NCI-H69 (cell line): ENCODE results near the gene ASPRV1.
A peak's percentile ranks its signal among the peaks of the same experiment; 100 is the strongest.
"Not testable (repeated sequence)": the region's sequence is repeated elsewhere in the genome, so short reads cannot be mapped to it uniquely, and the experiment has no call there.

Experiments
- DNase-seq: peaks from one replicate; lab custom pipeline; 2025; lab: John Stamatoyannopoulos, UW

The ASPRV1 gene

GRCh38 chr2:69959425-69959824 is 2.0 kb downstream of the ASPRV1 start:
- no peak for DNase-seq

DNA sequence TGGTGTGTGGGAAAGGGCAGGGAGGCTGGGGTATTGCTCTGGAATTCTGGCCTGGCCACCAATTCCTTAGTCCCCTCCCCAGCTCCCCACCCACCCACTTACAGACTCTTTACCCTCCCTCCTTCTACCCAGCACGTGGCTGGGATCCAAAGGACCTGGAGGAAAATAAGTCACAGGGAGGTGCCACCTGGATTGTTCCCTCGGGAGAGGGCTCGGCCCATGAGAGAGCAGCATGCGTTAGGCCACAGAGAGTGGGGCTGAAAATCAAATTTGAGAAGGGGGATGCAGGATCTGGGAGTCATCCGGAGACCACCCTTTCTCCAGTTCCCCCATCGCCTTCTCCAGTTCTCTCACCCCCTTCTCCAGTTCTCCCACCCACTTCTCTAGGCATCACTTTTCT is 3.0 kb downstream of the ASPRV1 start:
- peak; percentile 10 for DNase-seq

DNA sequence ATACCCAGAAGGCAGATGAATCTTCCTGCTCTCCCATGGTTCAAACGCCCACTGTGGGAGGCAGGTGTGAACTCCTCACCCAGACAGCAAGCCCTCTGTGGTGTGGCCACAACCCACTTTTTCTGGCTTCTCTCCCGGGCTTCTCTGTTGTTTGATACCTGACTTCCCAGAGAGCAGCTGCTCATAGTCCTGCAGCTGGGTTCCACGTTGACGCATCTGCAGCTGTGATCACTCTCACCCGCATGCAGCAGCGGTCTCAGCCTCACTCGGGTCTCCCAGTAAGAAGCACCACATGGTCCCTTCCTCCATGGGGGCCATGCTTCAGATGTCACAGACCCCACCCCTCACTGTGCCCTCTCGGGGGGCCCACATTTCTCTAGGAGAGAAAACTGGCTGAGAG is 3.5 kb downstream of the ASPRV1 start:
- peak; percentile 48 for DNase-seq

DNA sequence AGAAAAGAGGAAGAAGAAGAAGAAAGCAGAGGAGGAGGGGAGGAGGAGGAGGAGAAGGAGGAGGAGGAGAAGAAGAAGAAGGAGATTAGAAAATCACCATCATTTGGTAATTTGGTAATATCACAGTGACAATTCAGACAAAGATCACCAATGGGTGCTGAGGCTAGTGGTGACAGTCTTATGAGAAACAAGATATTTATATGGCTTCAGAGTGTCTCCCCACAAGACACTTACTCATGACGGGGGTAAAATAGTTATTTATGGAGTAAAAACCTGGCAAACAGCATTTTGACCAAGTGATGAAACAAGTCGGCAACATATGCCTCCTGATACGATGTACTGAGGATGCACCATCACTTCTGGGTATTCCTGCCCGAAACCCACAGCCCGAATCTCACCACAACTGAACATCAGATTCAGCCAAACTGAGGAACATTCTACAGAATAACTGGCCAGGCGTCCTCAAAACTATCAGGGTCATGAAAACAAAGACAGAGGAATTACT is 4.9 kb downstream of the ASPRV1 start:
- DNase-seq = no peak

DNA sequence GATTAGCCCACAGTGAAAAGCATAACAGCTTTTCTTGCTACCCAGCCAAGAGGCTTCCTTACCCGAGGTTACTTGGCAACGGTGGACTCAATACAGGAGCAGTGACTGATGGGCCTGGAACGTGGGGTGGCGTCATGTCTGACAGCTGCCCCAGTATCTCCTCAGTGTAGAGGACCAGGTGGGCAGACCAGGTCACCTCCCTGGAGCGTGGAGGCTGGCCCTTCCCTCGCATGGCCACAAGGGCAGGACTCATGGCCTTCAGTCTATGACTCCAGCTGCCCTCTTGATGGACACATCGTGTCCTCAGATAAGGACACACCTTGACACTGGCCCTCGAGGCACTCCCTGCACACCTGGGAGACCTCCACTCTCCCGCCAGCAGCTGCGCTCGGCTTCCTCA is 6.4 kb downstream of the ASPRV1 start:
- no peak for DNase-seq

- no peak for DNase-seq
Measured at GRCh38 chr2:69954084-69954483, 7.3 kb downstream of the ASPRV1 start.

DNA sequence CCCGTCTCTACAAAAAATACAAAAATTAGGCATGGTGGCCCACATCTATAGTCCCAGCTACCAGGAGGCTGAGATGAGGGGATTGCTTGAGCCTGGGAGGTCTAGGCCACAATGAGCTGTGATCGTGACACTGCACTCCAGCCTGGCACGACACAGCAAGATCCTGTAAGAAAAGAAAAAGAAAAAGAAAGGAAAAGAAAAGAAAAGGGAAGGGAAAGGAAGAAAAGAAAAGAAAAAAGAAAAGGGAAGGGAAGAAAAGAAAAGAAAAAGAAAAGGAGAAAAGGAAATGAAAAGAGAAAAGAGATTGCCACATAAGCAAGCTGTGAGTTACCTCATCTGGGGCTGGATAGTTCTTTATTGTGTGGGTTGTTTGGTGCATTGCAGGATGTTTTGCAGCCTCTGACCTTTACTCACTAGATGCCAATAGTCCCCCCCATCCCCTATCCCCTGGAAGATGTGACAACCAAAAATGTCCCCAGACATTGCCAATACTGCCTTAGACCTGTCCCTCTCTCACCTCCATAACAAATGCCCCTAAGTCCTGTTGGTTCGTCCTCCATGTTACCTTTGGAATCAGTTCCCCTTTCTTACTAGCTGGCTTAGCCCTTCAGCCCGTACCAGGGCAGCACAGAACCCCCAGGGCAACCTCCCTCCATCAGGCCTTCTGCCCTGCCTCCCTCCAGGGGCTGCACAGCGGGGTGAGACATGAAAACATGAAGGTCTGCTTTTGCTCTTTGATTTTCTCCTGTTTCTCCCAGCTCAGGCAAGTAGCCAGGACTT is 8.9 kb downstream of the ASPRV1 start:
- no peak for DNase-seq

- not testable (repeated sequence) for DNase-seq
Measured at GRCh38 chr2:69950671-69951070, 10.8 kb downstream of the ASPRV1 start.

DNA sequence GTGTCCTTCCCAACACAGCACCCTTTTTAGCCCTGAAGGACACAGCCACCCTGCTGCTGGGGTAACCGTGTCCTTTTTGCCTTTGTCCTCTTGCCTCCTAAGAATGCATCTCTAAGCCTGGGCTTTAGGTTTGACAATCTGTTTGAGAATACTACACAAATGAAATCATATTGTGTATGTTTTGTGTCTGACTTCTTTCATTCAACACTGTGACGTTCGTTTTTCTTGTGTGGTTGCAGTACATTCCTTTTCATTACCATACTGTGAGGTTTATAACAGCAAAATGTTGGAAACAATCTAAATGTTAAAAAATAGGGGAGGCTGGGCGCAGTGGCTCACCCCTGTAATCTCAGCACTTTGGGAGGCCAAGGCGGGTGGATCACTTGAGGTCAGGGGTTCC is 11.2 kb downstream of the ASPRV1 start:
- no peak for DNase-seq

DNA sequence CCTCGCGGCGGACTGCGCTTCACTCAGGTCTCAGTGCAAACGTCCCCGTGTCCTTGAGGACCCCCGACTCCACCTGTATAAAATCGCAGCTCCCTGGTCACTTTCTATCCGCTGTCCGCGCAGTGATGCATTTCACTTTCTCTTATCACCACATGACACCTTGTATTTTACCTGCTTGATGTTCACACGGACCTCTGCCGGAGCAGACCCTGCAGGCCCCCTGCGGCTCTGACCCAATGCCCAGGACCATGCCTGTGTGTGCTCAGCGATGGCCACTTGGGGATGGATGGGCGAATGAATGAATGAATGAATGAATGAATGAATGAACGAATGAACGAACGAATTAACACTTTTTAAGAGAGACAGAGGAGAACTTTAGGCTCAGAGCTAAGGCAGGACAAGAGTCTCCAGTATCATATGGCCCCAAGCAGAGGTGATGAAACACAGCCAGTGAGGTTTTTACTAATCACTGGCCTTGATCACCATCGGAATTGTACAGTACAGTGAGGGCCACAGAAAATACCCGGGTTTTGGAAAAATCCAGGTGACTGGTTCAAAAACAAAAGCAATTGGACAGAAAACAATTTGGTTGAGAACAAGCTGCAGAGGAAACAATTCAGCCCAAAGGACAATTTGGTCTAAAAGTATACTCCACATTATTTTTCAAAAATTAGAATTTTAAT is 12.3 kb downstream of the ASPRV1 start:
- DNase-seq = peak; percentile 9

DNA sequence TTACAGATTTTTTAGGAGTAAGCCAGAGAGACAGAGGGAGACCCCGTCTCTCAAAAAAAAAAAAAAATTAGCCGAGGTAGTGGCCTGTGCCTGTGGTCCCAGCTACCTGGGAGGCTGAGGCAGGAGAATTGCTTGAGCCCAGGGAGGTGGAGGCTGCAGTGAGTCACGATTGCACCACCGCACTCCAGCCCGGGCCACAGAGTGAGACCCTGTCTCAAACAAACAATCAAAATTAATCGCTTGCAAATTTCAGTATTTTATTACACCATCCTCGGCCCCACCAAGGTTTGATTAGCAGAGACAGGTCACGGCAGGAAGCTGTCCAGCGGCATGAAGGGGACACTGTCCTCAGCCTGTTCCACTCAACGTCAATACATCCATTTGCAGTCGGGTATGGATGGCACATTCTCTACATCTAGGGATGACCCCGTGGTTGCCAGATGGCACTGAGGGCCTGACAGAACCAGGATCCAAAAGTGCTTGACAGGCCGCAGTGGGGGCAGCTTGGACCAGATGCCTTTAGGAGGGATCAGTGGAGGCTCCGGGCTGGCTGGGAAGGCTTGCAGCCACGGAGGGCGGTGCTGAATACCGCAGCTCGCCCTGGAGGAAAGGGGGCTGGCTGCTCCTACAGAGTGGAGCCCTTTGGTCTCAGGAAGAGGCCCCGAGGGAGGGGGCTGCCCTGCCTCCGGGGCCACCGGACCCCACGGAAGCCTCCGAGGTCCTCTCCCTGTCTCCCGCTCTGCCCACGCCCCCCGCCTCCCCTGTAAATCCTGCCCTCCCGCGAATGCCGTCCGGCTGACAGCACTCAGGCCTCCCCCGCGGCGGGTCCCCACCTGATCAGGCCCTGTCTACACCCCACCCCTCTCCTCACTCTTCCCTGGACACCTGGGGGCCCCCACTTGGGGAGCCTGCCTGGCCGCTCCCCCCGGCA is 13.1 kb downstream of the ASPRV1 start:
- DNase-seq = peak; percentile 35

DNA sequence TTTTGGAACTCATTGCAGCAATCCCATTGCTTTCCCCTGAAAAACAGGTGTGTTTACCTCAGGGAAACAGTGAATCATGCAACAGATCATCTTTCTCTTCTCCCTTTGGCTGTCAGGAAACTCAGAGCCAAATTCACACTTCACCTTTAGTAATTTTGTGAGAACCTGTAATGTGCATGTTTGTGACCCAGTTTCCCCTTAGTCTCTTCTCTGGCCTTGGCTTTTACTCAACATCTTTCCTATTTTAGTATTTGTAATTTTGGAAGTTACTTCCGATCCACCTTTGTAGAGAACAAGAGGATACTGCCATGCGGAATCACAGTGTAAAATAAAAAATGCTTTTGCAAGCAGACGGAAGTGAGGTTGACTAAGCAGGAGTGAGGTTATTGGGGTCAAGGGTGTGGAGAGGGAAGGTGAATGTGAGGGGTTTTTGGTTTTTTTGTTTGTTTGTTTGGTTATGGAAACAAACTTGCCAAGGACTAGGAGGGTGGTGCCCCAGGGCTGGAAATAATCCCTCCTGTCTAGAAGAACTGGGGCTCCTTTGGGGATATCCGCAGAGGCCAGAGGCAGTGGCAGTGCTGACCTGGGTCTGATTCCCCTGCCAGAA is 14.0 kb downstream of the ASPRV1 start:
- DNase-seq = no peak

DNA sequence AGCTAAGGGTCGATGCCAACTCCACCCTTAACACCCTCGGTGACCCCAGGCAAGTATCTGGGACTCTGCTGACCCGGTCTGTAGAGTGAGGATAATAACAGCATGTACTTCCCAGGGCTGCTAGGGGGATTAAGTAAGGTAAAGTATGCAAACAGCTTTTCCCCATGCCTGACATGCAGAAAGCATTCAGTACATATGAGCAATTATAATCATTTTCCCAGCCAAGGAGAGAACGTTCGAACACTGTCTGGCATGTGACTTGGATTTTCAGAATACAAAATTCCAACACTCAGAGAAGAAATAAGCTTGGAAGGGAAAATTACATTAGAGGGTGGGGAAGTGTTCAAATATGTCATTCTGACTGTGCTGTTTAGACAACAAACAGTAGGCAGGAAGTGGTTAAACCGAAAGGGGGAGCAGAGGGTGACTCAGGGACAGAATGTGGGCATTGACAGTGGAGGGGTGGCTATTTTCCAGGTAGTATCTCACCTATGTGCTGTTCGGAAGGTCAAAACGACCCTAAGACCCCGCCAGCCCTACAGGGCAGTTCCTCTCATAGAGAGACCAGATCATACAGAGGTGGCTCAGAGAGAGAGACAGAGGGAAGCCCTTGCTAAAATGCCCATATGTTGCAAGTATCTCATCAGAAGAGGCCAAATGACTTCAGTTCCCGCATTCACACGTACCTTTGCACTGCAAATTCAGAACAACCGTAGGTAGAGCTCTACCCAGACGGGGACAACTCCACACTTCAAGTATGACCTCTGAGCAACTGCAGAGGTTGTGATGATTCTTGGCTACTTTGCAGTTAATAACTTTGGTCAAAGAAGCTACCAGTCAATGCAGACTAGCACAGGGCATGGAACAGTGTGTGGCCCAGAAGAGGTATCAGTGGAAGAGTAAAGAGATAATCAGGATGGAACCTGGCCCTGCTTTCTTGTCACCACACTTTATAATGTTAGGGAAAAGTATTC is 14.8 kb downstream of the ASPRV1 start:
- no peak for DNase-seq

- no peak for DNase-seq
Measured at GRCh38 chr2:69945941-69946340, 15.5 kb downstream of the ASPRV1 start.

DNA sequence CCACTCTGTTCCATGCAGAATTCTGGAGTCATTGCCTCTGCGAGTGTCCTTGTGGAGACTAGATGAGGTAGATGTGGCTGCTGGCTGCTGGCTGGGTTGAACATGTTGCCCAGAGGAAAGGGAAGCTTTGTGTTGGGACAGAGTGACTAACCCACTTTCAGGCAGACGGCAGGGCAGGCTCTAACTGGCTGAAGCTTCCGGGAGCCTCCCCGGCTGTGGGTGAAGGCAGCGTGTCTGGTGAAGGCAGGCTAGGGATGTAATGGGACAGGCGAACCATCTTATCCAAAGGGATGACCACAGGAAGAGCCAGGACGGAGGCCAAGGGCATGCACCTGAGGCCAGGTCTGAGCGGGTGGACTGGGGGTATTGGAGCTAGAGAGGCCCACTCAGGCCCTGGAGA is 16.0 kb downstream of the ASPRV1 start:
- DNase-seq = no peak

GRCh38 chr2:69944756-69945155 is 16.7 kb downstream of the ASPRV1 start:
- no peak for DNase-seq

DNA sequence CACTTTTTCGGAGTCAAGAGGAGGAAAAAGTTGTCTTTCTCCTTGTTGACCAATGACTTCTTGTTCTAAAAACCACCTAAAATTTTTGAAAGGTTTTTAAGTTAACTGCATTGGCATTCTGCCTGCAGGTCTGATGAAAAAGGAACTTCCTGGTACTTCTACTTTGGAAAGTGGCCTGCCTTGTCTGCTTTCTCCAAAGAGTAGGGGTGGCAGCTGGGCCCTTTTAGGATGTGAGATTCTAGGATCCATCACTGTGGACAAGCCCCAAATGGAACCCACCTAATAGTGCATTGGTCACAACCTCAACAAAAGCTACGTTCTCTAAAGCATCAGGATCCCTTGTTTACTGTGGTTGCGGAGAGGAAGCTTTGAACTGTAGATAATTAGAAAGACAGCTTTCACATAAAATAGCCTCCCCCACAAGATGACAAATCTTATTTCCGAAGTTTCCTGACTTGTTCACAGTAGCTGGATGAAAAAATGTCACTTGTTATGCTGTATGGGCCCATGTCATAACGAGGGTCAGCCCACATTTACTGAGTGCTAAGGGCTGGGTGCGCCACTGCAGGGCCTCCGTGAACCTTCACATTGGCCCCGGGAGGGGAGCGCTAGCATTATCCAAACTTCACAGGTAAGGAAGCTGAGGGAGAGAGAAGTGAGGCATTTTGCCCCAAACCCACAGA is 17.4 kb downstream of the ASPRV1 start:
- DNase-seq = no peak

DNA sequence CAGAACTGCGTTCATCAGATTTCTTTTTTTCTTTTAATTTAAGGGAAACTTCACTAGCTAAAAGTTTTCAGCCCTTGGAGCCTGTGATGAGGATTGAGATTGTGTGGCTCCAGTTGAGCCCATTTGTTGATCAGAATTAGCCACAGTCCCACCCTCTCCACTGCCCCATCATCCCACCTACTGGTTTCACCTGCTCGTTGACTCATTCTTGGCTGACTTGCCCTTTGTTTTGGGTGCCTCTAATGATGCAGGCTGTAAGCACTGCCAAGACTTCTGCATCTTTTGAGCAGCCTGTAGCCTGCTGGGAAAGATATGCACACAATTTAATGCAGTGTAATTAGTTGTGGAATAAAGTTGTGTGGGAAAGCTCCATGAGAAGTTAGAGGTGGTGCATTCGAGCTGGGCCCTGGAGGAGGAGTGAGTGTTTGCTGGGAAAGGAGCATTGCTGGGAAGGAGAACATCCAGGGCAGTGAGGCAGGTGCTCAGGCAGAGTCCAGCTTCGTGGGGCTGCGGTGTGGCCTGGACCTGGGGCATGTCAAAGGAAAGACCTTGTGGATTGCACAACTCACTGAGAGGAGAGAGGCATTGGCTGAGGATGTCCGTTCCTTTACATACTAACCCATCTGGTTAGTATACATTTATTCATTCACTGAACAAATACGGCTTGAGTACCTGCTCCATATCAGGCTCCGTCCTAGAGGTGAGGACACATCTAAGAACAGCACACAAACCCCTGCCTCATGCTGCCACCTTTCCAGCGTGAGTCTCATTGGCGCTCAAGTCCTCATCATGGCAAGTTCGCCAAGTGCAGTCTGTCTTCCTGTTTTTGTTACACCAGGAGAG is 18.2 kb downstream of the ASPRV1 start:
- no peak for DNase-seq

DNA sequence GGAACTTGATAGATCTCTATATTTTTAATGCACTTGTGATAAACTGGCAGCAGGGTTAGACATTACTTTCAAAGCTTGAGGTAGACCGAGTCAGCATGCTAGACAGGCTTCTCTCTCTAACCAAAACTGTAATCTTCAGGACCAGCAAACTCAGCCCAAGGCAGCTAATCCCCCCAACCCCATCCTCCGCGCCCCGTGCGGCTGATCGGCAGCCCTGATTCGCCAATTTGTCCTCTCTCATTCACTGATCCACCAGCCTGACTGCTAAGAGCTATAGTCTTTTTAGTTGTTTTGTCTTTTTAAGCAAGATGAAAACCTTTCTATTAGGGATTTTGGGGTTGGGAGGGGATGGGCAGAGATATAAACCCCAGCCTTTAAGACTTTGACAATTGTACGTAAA is 20.7 kb downstream of the ASPRV1 start:
- no peak for DNase-seq
